Right forelimb (tissue), 1 donor: ENCODE results near the gene FXN.
A peak's percentile ranks its signal among the peaks of the same experiment; 100 is the strongest.
"Not testable (repeated sequence)": the region's sequence is repeated elsewhere in the genome, so short reads cannot be mapped to it uniquely, and the experiment has no call there.

ENCODE experiments used
- DNase-seq: peaks from one replicate; pipeline ENCODE4 v3.0.0-alpha.2; 2018

FXN gene

DNA sequence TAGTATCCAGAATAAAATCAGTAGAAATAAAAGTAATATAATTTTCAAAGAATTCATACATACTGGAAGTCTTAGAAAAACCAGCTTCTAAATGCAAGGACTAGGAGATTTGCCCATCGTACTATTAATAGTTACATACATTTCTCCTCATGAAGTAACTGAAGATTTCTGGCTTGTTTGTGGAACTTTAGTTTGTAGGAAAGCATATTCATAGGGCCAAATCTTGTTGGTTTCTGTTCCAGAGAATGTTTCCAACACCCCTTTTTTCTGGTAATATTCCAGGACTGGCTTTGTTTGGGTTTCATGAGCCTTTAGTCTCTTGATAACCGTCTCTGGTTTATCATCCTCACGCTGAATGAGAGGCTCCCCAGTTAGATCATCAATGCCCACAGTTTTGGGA is 72.2 kb downstream of the FXN start:
- DNase-seq: no peak

DNA sequence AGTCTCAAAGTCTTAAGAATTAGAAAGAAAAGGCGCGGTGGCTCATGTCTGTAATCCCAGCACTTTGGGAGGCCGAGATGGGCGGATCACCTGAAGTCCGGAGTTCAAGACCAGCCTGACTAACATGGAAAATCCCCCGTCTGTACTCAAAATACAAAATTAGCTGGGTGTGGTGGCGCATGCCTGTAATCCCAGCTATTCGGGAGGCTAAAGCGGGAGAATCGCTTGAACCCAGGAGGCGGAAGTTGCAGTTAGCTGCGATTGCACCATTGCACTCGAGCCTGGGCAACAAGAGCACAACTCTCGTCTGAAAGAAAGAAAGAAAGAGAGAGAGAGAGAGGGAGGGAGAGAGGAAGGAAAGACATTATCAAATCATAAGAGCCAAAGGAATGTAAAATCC is 73.2 kb downstream of the FXN start:
- not testable (repeated sequence) for DNase-seq

DNA sequence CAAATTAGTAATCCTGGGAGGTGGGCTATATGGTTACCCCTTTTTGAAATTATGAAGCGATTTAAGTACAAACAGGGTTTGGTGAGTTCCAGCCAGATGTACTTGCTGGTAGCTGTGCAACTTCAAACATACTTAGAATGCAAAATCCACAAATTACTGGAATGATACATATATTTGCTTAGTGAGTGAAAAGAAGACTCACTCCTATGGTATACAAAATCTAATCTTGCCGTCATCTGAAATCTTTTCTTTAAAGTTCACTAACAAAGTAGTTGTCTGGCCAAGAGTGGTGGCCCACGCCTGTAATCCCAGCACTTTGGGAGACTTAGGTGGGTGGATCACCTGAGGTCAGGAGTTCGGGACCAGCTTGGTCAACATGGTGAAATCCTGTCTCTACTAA is 73.6 kb downstream of the FXN start:
- no peak for DNase-seq

DNA sequence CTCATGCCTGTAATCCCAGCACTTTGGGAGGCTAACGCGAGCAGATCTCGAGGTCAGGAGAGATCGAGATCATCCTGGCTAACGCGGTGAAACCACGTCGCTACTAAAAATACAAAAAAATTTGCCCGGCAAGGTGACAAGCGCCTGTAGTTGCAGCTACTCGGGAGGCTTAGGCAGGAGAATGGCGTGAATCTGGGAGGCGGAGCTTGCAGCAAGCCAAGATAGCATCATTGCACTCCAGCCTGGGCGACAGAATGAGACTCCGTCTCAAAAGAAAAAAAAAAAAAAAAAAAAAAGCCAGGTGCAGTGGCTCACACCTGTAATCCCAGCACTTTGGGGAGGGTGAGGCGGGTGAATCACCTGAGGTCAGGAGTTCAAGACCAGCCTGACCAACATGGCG is 77.1 kb downstream of the FXN start:
- DNase-seq: not testable (repeated sequence)

DNA sequence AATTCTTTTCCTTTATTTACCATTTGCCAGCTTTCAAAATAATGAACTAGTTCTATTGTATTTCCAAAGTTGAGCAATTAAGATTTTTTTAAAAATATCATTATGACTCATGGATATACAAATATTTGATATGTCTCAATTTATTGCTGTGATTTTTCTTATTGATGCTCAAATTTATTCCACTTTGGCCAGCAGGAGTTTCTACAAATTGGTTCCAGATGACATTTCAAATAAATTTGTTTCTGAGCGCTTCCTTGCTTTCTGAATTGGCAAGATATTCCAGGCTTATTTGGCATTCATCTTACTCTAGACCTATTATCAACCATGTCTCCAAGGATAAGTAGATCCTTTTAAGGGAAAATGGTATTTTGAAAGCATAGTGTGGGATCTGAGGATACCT is 80.1 kb downstream of the FXN start:
- no peak for DNase-seq

DNA sequence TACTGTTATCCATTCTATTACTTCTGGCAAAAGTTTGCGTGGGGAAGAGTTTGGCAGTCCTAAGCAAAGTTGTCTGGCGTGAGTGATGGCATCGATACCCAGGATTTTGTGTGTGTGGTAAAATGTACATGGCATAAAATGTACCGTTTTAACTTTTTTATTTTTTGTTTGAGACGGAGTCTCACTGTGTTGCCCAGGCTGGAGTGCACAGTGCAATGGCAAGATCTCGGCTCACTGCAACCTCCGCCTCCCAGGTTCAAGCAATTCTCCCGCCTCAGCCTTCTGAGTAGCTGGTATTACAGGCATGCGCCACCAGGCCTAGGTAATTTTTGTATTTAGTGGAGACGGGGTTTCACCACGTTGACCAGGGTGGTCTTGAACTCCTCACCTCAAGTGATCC is 83.1 kb downstream of the FXN start:
- no peak for DNase-seq

DNA sequence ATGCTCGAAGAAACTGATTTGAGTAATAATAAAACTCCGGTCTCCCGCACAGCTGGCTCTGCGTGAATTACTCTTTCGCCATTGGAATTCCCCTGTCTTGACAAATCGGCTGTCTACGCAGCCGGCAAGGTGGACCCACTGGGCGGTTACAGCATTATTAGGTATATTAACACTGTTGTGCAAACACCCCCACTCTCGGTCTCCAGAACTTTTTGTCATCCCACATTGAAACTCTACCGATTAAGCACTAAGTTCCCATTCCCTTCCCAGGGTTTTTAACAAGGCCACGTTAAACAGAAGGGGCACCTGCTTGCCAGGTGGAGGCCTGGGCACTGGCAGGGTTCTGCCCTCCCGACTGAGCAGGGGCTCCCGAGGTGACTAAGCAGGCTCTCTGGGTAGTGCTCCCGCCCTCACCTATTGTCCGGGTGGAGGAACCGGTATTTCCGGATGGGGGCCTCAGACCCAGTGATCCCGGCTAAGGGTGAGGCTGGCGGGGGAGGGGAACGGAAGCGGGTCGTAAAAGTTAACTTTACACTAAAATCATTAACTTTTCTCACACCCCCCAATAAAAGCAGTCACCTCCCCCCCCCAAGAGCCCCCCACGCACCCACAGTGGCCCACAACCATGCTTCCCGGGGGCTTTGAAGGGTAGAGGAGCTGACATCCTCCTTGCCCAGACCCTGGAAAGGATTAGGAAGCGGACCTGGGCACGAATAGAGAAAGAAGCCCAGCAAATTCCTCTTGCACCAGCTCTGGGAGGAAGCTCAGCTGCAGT is 85.0 kb downstream of the FXN start:
- DNase-seq: no peak

DNA sequence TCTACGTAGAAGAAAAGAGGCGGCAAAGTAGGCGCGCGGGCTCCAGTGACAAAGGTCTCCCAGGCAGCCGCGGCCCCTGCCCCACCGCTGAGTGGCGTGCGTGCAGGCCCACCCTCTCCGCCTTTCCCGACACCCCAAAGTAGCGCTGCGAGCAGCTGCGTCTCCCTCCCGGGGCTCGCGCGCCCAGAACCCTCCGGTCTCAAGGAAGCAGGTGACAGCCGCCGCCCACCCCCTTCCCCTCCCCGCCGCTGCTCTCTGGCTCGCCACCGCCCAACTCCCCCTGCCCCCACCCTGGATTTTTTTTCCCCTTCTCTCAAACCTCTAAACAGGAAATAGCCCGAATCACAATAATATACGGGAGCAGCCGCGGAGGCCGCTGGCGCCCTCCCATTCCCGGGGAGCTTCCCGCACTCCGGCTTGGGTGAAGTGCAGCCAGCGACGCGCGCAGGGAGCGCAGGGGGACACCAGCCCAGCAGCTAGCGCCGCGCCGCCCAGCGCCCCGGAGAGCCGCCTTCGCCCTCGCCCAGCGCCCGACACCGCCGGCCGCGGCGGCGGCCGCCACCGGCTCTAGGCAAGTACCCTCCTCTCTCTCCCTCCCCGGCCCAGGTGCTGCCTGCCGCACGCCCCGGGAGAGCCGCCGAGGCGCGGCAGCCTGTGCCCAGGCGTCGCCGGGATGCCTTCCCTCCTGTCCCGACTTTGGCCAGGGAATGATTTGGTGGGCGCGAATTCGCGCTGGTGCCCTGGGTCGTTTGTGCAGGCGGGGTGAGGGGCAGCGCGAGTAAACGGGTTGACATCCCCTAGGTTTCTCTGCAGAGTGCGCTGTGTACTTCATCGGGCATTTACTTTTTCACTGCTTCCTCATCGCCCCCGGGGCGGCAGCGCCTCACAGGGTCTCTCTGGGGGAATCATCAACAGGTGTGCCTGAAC is 85.9 kb downstream of the FXN start:
- DNase-seq: peak; percentile 71

DNA sequence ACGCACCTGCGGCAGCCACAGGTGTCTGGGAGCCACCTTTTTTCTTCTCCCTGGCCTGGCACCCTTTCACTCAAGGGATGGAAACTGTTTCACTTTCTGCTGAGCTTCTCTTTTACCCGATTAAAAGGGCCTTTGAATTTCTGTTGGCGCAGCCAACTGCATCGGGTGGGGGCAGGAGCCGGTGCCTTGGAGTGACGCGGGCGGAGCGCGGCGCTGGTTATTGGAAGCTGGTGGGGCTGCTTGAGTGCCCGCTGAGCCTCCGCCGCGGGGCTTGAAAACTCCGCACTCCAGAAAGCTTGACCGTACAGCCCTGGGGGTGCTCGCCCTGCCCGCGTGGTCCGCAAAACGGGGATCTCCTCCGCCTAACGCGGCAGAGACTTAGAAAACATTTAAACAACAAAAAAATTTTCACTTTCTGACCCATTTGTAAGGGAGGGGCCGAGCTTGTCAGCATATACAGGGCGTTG is 86.6 kb downstream of the FXN start:
- DNase-seq: peak; percentile 72

DNA sequence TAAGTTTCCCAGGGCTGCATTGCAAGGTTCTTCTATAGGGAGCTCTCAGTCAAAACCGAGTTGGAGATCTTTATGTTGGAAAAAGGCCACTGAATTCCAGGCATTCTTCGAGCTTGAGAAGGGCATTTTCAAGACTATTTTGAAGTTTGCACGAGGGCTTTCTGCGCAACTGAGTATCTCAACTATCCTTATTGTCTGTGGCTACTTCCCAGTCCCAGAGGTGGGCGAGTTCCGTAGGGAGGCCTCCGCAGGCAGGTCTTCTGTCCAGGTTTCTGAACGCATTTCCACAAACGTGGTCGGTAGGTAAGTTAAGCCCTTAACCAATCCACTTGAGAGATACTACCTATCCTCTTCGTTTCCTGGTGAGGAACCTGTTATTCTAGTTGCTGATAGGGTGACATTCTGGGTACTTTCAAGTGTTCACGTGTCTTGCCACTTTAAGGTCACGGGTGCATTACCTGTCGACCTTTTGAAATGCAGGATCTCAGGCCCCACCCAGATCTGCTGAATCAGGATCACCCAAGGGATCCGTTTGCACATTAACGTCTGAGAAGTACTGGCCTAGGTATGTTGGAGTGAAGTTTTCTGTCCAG is 87.1 kb downstream of the FXN start:
- no peak for DNase-seq

DNA sequence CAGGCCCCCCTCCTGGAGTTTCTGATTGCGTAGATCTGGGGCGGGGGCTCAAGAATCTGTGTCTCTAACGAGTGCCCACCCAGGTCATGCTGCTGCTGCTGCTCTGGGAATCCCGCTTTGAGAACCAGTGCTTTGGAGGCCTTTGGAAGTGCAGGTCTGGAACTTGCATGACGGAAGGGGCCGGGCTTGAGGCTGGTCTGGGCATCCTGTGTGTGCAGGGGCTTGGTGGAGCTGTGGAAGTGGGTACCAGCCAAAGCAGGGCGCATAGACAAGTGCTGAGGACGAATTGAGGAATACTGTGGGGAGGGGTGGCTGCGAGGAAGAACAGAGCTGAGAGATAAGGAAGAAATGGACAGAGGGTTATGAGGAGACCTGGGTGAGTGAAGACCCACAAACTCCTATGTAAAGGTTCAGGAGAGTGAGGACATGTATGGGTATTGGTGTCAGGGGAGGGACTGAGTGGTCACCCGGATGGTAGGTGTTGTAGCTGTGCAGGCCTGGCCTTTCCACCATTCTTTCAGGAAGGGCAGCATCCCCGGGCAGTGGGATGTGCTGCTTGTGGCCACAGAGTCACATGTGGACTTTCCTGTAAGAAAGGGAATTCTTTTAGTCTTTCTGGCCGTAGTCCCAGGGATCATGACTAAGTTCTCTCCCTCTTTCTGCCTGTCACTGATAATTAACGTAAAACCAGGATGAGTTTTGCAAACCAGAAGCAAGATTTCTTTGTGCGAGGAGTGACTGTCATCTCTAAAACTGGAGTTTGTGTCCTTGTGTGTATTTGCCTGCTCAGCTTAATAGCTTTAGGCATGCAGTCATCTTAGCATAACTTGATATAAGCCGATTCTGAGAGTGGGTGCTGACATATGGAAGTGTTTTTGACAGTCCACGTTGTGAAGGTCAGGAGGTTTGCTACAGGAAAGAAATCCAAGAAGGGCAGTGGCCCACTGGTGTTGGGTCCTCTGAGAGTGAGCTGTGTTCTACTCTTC is 95.2 kb downstream of the FXN start:
- DNase-seq: no peak

DNA sequence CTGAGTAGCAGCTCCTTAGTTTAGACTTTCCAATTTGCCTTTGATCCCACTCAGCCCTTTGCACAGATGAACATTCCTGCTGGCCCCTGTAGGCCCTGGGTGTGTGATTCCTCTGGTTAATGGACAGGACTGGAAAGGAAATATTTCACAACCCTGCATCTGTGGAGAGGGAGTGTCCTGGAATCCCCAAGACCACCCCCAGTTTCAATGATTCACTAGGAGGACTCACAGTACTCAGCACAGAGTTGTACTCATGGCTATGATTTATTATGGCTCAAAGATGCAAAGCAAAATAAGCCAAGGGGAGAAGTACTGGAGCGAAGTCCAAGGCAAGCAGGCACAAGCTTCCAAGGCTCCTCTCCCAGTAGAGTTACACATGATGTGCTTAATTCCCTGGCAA is 96.1 kb downstream of the FXN start:
- no peak for DNase-seq

DNA sequence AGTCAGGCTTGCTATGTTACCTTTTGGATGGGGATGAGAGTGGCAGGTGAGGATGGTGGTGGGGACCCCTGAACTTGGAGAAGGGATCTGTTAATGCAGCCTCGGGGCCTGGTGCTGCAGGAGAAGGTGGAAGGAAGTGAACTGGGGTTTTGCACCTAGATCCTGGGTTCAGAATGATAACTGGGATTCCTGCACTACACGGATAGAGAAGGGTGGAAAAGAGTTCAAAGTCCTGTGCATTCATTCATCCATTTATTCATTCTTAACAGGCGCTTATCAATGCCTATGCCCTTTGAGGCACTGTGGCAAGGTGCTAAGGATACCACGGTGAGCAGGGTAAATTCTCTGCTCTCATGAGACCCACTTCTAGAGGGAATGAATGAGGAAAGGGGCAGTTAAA is 96.8 kb downstream of the FXN start:
- no peak for DNase-seq

DNA sequence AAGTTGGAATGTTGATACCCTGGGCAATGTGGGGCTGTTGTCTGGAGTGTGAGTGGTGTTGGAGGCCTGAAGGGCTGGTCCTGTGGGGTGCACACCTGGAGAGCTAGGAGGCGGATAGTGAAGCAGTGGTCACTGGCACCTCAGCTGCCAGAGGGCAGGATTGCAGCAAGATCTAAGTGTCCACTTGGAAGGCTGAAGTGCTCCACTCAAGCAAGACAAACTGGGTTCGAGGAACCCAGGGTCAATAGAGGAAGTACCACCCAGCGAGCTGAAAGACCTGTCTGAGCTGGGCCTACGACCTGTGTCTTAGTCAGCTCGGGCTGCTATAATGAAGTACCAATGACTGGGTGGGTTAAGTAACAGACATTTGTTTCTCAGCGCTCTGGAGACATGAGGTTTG is 98.9 kb downstream of the FXN start:
- no peak for DNase-seq

DNA sequence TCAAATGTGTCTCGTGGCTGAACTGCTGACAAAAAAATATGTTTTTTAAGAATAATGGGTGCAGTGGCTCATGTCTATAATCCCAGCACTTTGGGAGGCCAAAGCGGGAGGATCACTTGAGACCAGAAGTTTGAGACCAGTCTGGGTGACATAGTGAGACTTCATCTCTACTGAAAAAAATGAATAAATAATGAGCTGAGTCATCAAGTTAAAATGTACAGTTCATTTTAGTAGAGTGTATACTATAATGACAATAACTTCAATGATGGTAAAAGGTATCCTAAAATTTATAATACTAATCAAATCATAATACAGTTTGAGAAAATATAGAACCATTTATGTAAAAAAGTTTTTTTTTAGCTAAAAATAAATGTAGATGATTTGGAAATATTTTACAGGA is 100.6 kb downstream of the FXN start:
- no peak for DNase-seq

DNA sequence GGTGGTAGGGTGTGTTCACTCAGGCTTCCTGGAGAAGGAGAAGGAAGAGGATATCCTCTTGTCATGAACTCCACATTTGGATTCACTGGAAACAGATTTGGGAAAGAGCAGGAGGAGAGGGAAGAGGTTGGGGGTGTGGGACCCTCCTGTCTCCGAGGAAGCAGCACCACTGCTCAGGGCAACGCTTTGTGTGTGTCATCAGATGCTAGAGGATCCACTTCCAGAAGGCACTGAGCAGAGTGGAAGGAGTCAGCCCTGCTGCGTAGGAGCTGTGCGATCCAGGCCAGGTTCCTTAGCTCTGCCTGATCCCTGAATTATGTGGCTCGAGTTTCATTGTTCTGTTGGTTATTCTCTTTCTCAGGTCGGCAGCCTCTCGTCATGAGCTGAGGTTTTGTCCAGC is 101.2 kb downstream of the FXN start:
- no peak for DNase-seq

DNA sequence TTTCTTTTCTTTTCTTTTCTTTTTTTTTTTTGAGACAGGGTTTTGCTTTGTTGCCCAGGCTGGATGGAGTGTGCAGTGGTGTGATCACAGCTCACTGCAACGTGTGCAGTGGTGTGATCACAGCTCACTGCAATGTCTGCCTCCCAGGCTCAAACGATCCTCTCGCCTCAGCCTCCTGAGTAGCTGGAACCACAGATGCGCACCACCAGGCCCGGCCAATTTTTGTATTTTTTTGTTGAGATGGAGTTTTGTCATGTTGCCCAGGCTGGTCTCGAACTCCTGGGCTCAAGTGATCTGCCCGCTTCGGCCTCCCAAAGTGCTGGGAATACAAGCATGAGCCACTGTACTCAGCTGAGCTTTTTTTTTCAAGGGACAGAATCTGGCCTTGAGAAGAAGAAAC is 101.8 kb downstream of the FXN start:
- no peak for DNase-seq

DNA sequence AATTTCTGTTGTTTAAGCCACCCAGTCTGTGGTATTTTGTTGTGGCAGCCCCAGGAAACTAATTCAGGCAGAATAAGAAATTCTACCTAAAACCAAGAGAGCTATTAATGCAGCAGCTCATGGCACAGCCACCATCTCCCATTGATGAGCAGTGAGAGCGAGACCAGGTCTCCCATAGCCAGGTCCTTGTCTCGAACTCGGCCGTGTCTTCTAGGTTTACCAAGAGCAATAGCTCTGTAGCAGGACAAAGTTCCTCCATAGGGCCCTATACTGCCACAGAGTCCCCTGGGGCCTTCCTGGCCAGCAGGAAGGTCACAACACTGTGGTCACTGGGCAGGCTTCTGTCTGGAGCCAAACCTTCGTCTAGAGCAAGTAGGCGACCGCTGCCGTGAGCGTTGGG is 104.0 kb downstream of the FXN start:
- DNase-seq: no peak

DNA sequence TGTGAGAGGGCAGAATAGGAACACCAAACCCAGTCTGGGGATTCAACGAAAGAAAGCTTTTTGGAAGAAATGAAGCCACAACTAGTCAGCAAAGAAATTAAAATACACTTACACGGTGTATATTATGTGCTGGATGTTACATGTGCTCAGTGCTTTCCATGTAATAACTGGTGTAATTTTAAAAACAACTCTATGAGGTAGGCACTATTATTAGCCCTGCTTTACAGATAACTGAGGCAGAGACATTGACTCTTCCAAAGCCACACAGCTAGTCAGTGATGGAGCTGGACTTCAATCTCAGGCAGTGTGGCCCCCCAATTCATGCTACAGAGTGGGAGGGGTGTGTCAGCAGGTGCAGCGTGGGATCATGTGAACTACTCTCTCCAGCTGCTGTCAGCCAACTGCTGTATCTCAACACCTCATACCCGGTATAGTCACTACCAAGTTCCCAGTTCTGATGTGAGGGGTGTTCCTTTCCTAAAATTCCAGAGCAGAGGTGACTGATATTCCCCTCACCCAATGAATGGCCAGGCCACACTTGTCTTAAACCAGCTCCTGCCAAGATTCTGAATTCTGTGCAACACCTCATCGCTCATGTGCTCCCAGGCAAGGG is 104.7 kb downstream of the FXN start:
- no peak for DNase-seq

DNA sequence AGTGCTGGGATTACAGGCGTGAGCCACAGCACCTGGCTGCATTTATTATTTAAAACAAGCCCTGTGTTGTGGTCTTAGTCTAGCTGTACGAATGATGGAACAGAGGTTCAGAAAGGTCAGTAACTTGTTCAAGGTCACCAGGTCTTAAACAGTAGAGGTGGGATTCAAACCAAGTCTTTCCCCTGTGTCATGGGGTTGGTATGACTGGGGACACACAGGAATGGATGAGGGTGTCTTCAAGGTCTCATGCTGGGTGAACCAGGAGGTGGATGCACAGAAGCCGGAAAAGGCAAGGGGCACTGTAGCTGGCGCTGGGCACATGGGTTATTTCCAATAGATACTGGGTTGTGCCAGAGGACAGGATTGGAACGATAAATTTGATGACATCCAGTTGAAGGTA is 106.3 kb downstream of the FXN start:
- DNase-seq: no peak

DNA sequence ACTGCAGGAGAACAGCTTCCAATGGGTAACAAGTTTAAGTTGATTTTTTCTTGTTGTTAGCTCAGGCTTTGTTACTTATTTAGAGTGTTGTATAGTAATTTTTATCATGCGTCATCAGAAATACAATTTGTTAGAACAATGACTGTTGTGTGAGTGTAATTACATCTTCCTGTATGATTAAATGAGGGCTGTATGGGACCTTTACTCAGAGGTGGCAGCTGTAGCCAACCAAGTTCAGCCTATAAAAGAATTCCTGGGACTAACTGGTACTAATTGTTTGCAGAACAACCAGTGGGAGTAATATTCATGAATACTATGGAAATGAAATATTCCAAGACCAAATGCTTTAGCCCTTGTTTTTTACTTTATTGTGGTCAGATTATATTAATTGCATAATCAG is 107.7 kb downstream of the FXN start:
- no peak for DNase-seq

DNA sequence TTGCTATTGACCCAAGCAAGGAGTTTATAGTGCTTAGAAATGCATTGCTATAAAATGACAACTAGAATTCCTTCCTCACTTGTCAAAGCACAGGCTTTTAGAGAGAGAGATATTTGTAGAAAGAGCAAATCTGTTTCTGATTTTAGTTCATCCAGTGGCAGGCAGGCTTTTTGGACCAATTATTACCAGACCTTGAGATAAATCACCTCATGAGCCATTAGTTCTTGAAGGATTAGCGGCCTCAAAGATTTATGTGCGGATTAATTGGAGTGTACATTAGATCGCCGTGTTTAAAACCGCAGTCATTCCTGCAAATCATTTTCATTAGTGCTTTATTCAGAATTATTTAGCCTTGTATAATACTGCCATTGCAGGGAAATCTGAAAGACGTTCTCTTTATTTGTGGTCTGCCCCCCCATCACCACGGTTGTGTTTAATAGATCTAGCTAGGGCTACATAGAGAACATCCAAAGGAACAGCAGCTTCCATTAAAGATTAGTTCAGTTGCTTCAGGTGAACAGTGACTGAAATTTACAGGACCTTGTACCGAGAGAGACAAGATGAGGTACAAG is 109.7 kb downstream of the FXN start:
- DNase-seq: no peak
